CD4-positive, alpha-beta T cell (primary cell): ENCODE data around the gene CRTC1. TPM values are rescaled to one million over a fixed set of nuclear protein-coding genes. Genes with fewer than 3 reads are reported as not detected.

Source experiments
- ATAC-seq: fragments of 200-7000 bp; cut with Tn5 transposase; one replicate; pipeline ENCODE4 v1.10.0; 2022; ENCODE audit warnings: mild to moderate bottlenecking; ENCODE audit not compliant: poor library complexity
- CTCF ChIA-PET: fragments of 350-600 bp; sonication (Branson Sonifier 250); formaldehyde crosslinking; loops from one replicate; lab custom pipeline; 2021; ENCODE audit warnings: antibody characterized with exemption, inconsistent platforms; lab: Charles Lee
- POLR2A ChIA-PET: fragments of 350-600 bp; sonication (Branson Sonifier 250); formaldehyde crosslinking; loops from one replicate; lab custom pipeline; 2021; ENCODE audit warnings: antibody characterized with exemption, inconsistent platforms; lab: Charles Lee
- DNase-seq, 14 experiments: peaks; one replicate each; pipeline ENCODE4 v3.0.0-alpha.2; 2013 to 2020; ENCODE audit warnings: mixed read lengths in 2 of 14
- H3K27ac ChIP-seq, 2 donors: one replicate each; pipeline versions ENCODE4 v1.5.1 to v1.7.0; 2013; ENCODE audit warnings: low read length in 2 of 2, low read depth in 1 of 2, mild to moderate bottlenecking in 1 of 2
- H3K27me3 ChIP-seq, 2 experiments: 1 replicate in 1 of 2; 2 replicates in 1 of 2; pipeline versions ENCODE4 v1.6.1 to v1.7.0; 2013; ENCODE audit warnings: low read length in 2 of 2, control low read depth in 1 of 2, mild to moderate bottlenecking in 1 of 2, moderate library complexity in 1 of 2; ENCODE audit not compliant: insufficient read depth in 2 of 2, control insufficient read depth in 1 of 2
- H3K36me3 ChIP-seq: one replicate; pipeline ENCODE4 v1.6.1; 2013; ENCODE audit warnings: low read length, control low read depth; ENCODE audit not compliant: insufficient read depth
- H3K4me1 ChIP-seq: one replicate; pipeline ENCODE4 v1.6.1; 2013; ENCODE audit warnings: low read length, control low read depth; ENCODE audit not compliant: insufficient read depth
- H3K4me3 ChIP-seq: one replicate; pipeline ENCODE4 v1.5.1; 2013; ENCODE audit warnings: mild to moderate bottlenecking, low read length, moderate library complexity
- H3K9me3 ChIP-seq, 2 experiments: 1 replicate in 1 of 2; 2 replicates in 1 of 2; pipeline versions ENCODE4 v1.6.1 to v1.7.0; 2013; ENCODE audit warnings: low read length in 2 of 2, mild to moderate bottlenecking in 2 of 2, control low read depth in 1 of 2, moderate library complexity in 1 of 2; ENCODE audit not compliant: control insufficient read depth in 1 of 2, insufficient read depth in 1 of 2
- H3K27ac Mint-ChIP-seq: one replicate; pipeline ENCODE4 v1.8.0; 2020; ENCODE audit warnings: mixed read lengths
- H3K27me3 Mint-ChIP-seq: one replicate; pipeline ENCODE4 v1.8.0; 2021; ENCODE audit warnings: mixed read lengths
- H3K36me3 Mint-ChIP-seq: one replicate; pipeline ENCODE4 v1.8.0; 2021; ENCODE audit warnings: low read depth, mixed read lengths
- H3K4me1 Mint-ChIP-seq: one replicate; pipeline ENCODE4 v1.8.0; 2021; ENCODE audit warnings: low read depth, mixed read lengths
- H3K4me3 Mint-ChIP-seq: one replicate; pipeline ENCODE4 v1.8.0; 2020; ENCODE audit warnings: mild to moderate bottlenecking, mixed read lengths
- H3K9me3 Mint-ChIP-seq: one replicate; pipeline ENCODE4 v1.8.0; 2020; ENCODE audit warnings: mixed read lengths
- CTCF ChIP-seq: fragments of 200-600 bp; IDR thresholded peaks from one replicate; pipeline ENCODE4 v1.8.0; 2022; ENCODE audit warnings: antibody characterized with exemption, mild to moderate bottlenecking
- intact Hi-C, 2 experiments: fragments of 100-400 bp; cut with DNase I in 1 of 2; cut with micrococcal nuclease in 1 of 2; formaldehyde crosslinking; loops; one replicate each; pipeline versions ENCODE4 v1.15.1 to v1.9.0; 2023 to 2025; cut with DNase I, micrococcal nuclease
- total RNA-seq, 174 experiments: library from RNA in 2 of 174; stranded (reverse) in 2 of 174; gene quantifications; one replicate each; pipeline ENCODE4 v1.2.3 and lab custom pipeline; 2021 to 2026

Gene CRTC1
- total RNA-seq, 2 experiments from 2014 or later = 11.8 to 12.2 TPM

DNA sequence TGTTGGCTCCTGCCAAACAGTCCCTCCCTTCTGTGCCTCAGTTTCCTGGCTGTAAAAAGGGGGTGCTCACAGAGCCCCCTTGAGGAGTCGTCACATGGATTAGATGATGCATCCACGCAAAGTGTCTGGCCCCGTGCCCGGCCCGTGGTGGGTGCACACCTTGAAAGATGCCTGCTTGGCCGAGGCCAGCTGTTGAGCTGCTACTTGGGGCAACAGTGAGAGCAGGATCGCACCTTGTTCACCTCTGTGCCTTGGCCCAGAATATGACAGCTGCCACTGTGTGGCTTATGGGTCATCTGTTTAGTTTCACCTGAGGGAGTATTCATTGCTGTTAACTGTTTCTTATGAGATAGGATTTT is 17.7 kb downstream of the CRTC1 start:
- H3K27ac ChIP-seq = peak overlapping the region; percentile 59 to 87
- Mint-ChIP-seq H3K4me3 (peak overlapping the region; percentile 91), H3K4me1 (peaks cover 38% of the 10 kb centered on the region), H3K36me3 (no peaks in the 10 kb centered on the region), H3K27me3 (no peaks in the 10 kb centered on the region), H3K27ac (peak overlapping the region; percentile 88), H3K9me3 (no peaks in the 10 kb centered on the region)
- ChIA-PET POLR2A (interaction anchor here (0.7 to 2.4 kb wide), 7 partner anchors 15 to 420 kb away, joined by 4 to 13 read pairs (median 5); partner anchors contain the start of genes COPE, DDX49, JUND and REX1BD), CTCF (interaction anchor here (1.5 kb wide), 1 partner anchor 29 kb away, joined by 3 read pairs; no protein-coding TSS in a partner anchor)
- H3K4me1 ChIP-seq = peaks cover 43% of the 10 kb centered on the region
- intact Hi-C loops = loop anchor here (2.0 to 10.0 kb wide), 4 partner anchors 16 to 176 kb away; partner anchors contain the start of genes ELL (in 1 of the 2), KLHL26 (in 1 of the 2) and UPF1 (in 1 of the 2)
- TF ChIP-seq CTCF = no peak
- no peak for DNase-seq
- ATAC-seq = peak; percentile 22
- no peaks in the 10 kb centered on the region for H3K27me3 ChIP-seq
- H3K4me3 ChIP-seq = peak overlapping the region; percentile 66
- H3K9me3 ChIP-seq = no peaks in the 10 kb centered on the region
- no peaks in the 10 kb centered on the region for H3K36me3 ChIP-seq

GRCh38 chr19:18704054-18704453 is 20.6 kb downstream of the CRTC1 start:
- ATAC-seq = no peak
- DNase-seq = no peak
- H3K27ac ChIP-seq = no peak overlapping the region
- no peak for TF ChIP-seq CTCF
- Mint-ChIP-seq H3K4me1 (peaks cover 33% of the 10 kb centered on the region), H3K36me3 (no peaks in the 10 kb centered on the region), H3K4me3 (no peak overlapping the region), H3K9me3 (no peaks in the 10 kb centered on the region), H3K27me3 (no peaks in the 10 kb centered on the region), H3K27ac (no peak overlapping the region)
- ChIA-PET POLR2A (interaction anchor here (0.6 kb wide), 1 partner anchor 143 kb away, joined by 3 read pairs; no protein-coding TSS in a partner anchor), CTCF (no interaction called here)
- H3K4me1 ChIP-seq = peaks cover 31% of the 10 kb centered on the region
- no peaks in the 10 kb centered on the region for H3K9me3 ChIP-seq
- intact Hi-C loops = loop anchor here (5.0 to 10.0 kb wide), 3 partner anchors 67 to 179 kb away; partner anchors contain the start of genes ELL (in 1 of the 2), KLHL26 (in 1 of the 2) and UPF1 (in 1 of the 2)
- H3K27me3 ChIP-seq = no peaks in the 10 kb centered on the region
- H3K36me3 ChIP-seq = no peaks in the 10 kb centered on the region
- no peak overlapping the region for H3K4me3 ChIP-seq

GRCh38 chr19:18704971-18705370 is 21.5 kb downstream of the CRTC1 start:
- no peaks in the 10 kb centered on the region for H3K9me3 ChIP-seq
- intact Hi-C loops = loop anchor here (5.0 to 10.0 kb wide), 3 partner anchors 68 to 180 kb away; partner anchors contain the start of genes ELL (in 1 of the 2), KLHL26 (in 1 of the 2) and UPF1 (in 1 of the 2)
- no peaks in the 10 kb centered on the region for H3K36me3 ChIP-seq
- Mint-ChIP-seq H3K36me3 (no peaks in the 10 kb centered on the region), H3K9me3 (no peaks in the 10 kb centered on the region), H3K27me3 (no peaks in the 10 kb centered on the region), H3K4me3 (no peak overlapping the region), H3K27ac (no peak overlapping the region), H3K4me1 (peaks cover 24% of the 10 kb centered on the region)
- ATAC-seq (no peak), DNase-seq (no peak)
- no peak overlapping the region for H3K27ac ChIP-seq
- TF ChIP-seq CTCF = no peak
- H3K4me1 ChIP-seq = peaks cover 31% of the 10 kb centered on the region
- POLR2A ChIA-PET = no interaction called here
- CTCF ChIA-PET = no interaction called here
- no peak overlapping the region for H3K4me3 ChIP-seq
- H3K27me3 ChIP-seq = no peaks in the 10 kb centered on the region
